MM.1S (cell line): ENCODE measurements around the gene EPX.

ENCODE experiments used
- DNase-seq: peaks from one replicate; pipeline ENCODE4 v3.0.0-alpha.2; 2015
- H2AFZ ChIP-seq: fragments of 300-600 bp; sonication (generic); 2 replicates; pipeline ENCODE4 v1.6.0; 2016; ENCODE audit warnings: antibody characterized with exemption, low read length
- H3F3A ChIP-seq: fragments of 300-600 bp; sonication (generic); 2 replicates; pipeline ENCODE4 v1.6.1; 2016; ENCODE audit warnings: mild to moderate bottlenecking, antibody characterized with exemption, low read length, moderate library complexity, mixed read lengths; ENCODE audit not compliant: insufficient read depth
- H3K27ac ChIP-seq: fragments of 300-600 bp; sonication (generic); 2 replicates; pipeline ENCODE4 v1.5.1; 2016; ENCODE audit warnings: mild to moderate bottlenecking, low read length
- H3K27me3 ChIP-seq: fragments of 300-600 bp; sonication (generic); replicated peaks from 2 replicates; pipeline ENCODE4 v1.6.0; 2016; ENCODE audit warnings: low read length; ENCODE audit not compliant: insufficient read depth
- H3K36me3 ChIP-seq: fragments of 300-600 bp; sonication (generic); replicated peaks from 2 replicates; pipeline ENCODE4 v1.6.1; 2016; ENCODE audit warnings: mild to moderate bottlenecking, low read length, mixed read lengths; ENCODE audit not compliant: insufficient read depth
- H3K4me1 ChIP-seq: fragments of 300-600 bp; sonication (generic); 2 replicates; pipeline ENCODE4 v1.6.1; 2016; ENCODE audit warnings: low read length, mixed read lengths
- H3K4me2 ChIP-seq: fragments of 300-600 bp; sonication (generic); 2 replicates; pipeline ENCODE4 v1.6.0; 2016; ENCODE audit warnings: low read depth, low read length
- H3K4me3 ChIP-seq: fragments of 300-600 bp; sonication (generic); 2 replicates; pipeline ENCODE4 v1.5.1; 2016; ENCODE audit warnings: low read length, mixed read lengths
- H3K79me2 ChIP-seq: fragments of 300-600 bp; sonication (generic); 2 replicates; pipeline ENCODE4 v1.6.1; 2016; ENCODE audit warnings: mixed run types, low read length, mixed read lengths
- H3K9ac ChIP-seq: fragments of 300-600 bp; sonication (generic); 2 replicates; pipeline ENCODE4 v1.6.1; 2016; ENCODE audit warnings: low read length, mixed read lengths
- H3K9me2 ChIP-seq: fragments of 300-600 bp; sonication (generic); replicated peaks from 2 replicates; pipeline ENCODE4 v1.6.1; 2016; ENCODE audit warnings: mild to moderate bottlenecking, low read length, mixed read lengths; ENCODE audit not compliant: insufficient read depth
- H3K9me3 ChIP-seq: fragments of 300-600 bp; sonication (generic); replicated peaks from 2 replicates; pipeline ENCODE4 v1.6.1; 2016; ENCODE audit warnings: mild to moderate bottlenecking, low read length, mixed read lengths; ENCODE audit not compliant: insufficient read depth
- H4K20me1 ChIP-seq: fragments of 300-600 bp; sonication (generic); 2 replicates; pipeline ENCODE4 v1.6.1; 2016; ENCODE audit warnings: mild to moderate bottlenecking, low read length, moderate library complexity, mixed read lengths; ENCODE audit not compliant: insufficient read depth
- EZH2 ChIP-seq: fragments of 300-600 bp; sonication (generic); optimal IDR thresholded peaks from 2 replicates; pipeline ENCODE3; 2017; ENCODE audit warnings: low read depth, mild to moderate bottlenecking, antibody characterized with exemption, low read length, mixed read lengths
- EZH2phosphoT487 ChIP-seq: fragments of 300-600 bp; sonication (generic); IDR thresholded peaks from 2 replicates; pipeline ENCODE4 v1.6.1; 2018; ENCODE audit warnings: antibody characterized with exemption, low read length
- TF ChIP-seq, protein P1 (sequence below): fragments of 300-600 bp; sonication (generic); IDR thresholded peaks from 2 replicates; pipeline ENCODE4 v1.5.1; 2016; ENCODE audit warnings: antibody characterized with exemption, low read length, mixed read lengths

The EPX gene

DNA sequence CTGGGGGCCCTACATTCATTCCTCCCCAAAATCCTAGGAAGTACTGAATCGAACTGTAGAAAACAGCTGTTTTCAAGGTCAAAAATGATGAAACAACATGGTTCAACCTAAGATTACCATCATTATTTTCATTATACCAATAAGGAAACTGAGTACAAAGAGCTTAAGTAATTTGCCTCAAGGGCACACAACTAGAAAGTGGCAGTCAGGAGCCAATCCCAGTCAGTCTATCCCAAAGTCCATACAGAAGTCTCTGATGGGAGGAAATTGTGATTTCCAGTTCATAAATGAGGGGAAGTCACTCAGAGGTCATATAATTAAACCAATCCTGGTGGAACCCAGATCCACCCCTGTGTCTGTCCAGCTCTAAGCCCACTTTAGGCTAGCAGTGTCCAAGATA is 54.3 kb downstream of the EPX start:
- Histone ChIP-seq H3K27me3 (peaks cover 94% of the 10 kb centered on the region), H3F3A (no peaks in the 10 kb centered on the region)

DNA sequence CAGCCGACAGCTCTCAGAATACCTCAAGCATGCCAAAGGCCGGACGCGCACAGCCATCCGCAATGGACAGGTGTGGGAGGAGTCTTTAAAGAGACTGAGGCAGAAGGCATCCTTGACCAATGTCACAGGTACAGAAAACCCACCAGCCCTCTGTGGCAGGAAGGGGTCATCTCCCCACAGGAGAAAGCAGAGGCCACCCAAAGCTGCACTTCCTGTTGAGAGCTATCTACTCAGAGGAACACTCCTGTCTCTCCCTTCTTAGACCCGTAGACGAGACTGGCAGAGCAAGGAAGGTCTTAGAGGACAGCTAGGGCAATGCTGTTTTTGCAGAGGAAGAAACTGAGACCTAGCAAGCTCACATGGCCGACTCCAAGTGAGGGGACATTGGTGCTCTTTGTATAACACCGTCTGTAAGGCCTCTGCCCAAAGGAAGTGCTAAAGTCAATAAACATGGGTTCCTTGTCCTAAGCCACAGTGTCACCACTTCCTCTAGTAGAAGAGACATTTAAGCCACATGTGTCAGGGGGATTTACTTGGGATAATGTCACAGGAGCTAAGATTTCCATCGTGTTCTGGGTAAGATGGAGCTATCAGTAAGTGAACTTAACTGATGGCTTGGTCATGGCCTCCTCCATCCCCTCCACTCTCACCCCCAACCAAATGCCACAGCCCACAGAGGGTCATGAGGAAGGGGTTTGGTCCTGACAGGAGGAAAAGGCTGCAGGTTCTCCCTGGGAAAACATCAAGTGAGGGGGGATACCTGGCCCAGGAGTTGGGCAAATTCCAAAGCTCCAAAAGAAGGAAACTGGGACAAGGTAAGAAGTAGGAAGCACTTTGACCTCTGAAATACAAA is 55.2 kb downstream of the EPX start:
- Histone ChIP-seq H3K9me3 (no peaks in the 10 kb centered on the region), H4K20me1 (no peaks in the 10 kb centered on the region), H3K4me2 (no peak overlapping the region), H3K4me3 (no peak overlapping the region), H3K9ac (no peak overlapping the region), H3K27me3 (peaks cover 91% of the 10 kb centered on the region), H3K9me2 (no peaks in the 10 kb centered on the region), H3K27ac (no peak overlapping the region), H3F3A (no peaks in the 10 kb centered on the region), H3K79me2 (no peaks in the 10 kb centered on the region), H3K4me1 (peaks cover 5% of the 10 kb centered on the region), H3K36me3 (no peaks in the 10 kb centered on the region), H2AFZ (no peak overlapping the region)
- TF ChIP-seq EZH2phosphoT487 (no peak), EZH2 (no peak)
- TF ChIP-seq, protein P1, sequence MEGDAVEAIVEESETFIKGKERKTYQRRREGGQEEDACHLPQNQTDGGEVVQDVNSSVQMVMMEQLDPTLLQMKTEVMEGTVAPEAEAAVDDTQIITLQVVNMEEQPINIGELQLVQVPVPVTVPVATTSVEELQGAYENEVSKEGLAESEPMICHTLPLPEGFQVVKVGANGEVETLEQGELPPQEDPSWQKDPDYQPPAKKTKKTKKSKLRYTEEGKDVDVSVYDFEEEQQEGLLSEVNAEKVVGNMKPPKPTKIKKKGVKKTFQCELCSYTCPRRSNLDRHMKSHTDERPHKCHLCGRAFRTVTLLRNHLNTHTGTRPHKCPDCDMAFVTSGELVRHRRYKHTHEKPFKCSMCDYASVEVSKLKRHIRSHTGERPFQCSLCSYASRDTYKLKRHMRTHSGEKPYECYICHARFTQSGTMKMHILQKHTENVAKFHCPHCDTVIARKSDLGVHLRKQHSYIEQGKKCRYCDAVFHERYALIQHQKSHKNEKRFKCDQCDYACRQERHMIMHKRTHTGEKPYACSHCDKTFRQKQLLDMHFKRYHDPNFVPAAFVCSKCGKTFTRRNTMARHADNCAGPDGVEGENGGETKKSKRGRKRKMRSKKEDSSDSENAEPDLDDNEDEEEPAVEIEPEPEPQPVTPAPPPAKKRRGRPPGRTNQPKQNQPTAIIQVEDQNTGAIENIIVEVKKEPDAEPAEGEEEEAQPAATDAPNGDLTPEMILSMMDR = no peak
- no peak for DNase-seq

More for the DNA sequence above, 54.3 kb downstream of the EPX start:
- DNase-seq = no peak
- no peak overlapping the region for H2AFZ ChIP-seq
- no peak overlapping the region for H3K4me3 ChIP-seq
- no peak overlapping the region for H3K9ac ChIP-seq
- no peaks in the 10 kb centered on the region for H3K79me2 ChIP-seq
- H3K4me2 ChIP-seq = no peak overlapping the region
- no peaks in the 10 kb centered on the region for H3K36me3 ChIP-seq
- H3K27ac ChIP-seq = no peak overlapping the region
- no peaks in the 10 kb centered on the region for H4K20me1 ChIP-seq
- H3K4me1 ChIP-seq = peaks cover 5% of the 10 kb centered on the region
- TF ChIP-seq, protein P1 = no peak
- TF ChIP-seq EZH2 (no peak), EZH2phosphoT487 (no peak)
- H3K9me3 ChIP-seq = no peaks in the 10 kb centered on the region
- H3K9me2 ChIP-seq = no peaks in the 10 kb centered on the region

DNA sequence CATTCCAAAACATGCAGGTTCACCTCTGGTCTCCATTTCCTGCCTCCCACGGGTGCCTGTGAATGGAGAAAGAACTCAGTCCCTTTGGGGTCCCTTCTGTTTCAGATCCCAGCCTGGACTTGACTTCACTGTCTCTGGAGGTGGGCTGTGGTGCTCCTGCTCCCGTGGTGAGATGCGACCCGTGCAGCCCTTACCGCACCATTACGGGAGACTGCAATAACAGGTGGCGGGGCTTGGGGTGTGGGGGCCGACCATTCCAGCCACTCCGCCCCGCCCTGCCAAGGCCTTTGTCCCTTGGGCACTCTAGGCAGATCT is 56.4 kb downstream of the EPX start:
- no peaks in the 10 kb centered on the region for H3K36me3 ChIP-seq
- TF ChIP-seq EZH2phosphoT487 (no peak), EZH2 (no peak)
- TF ChIP-seq, protein P1 = no peak
- no peak overlapping the region for H2AFZ ChIP-seq
- no peaks in the 10 kb centered on the region for H3K9me3 ChIP-seq
- no peaks in the 10 kb centered on the region for H3K79me2 ChIP-seq
- H3F3A ChIP-seq = no peaks in the 10 kb centered on the region
- H3K9me2 ChIP-seq = no peaks in the 10 kb centered on the region
- H3K27me3 ChIP-seq = peaks cover 90% of the 10 kb centered on the region
- no peak overlapping the region; the same call in 1 of the 2 replicates for H3K4me2 ChIP-seq
- no peaks in the 10 kb centered on the region for H4K20me1 ChIP-seq
- DNase-seq = no peak
- no peak overlapping the region for H3K4me3 ChIP-seq
- H3K27ac ChIP-seq = no peak overlapping the region
- no peak overlapping the region for H3K9ac ChIP-seq
- H3K4me1 ChIP-seq = peaks cover 5% of the 10 kb centered on the region
